VCaP (cell line): ENCODE data around the gene INPP5J.

Source experiments
- H3K27ac ChIP-seq: fragments of 450-650 bp; 2 replicates; pipeline ENCODE4 v1.5.1; 2017
- TF ChIP-seq, protein P1 (sequence below): fragments of 450-650 bp; conservative IDR thresholded peaks from 2 replicates; pipeline ENCODE4 v1.5.1; 2017; ENCODE audit warnings: mild to moderate bottlenecking, moderate library complexity

The INPP5J gene

DNA sequence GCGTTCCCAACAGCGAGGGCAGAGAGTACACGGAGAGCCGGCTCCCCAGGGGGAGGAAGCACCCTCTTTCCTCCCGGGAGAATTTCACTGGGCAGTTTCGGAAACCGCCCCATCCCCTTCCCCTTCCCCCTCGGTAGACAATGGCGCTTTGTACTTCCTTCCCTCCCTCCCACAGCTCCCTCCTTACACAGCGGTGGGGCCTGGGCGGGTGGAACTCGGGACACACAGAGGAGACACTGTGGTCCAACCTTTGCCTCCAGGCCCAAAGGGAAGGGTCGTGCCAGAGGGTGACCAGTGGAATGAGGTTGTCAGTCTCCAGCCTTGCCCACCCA is 37.3 kb upstream of the INPP5J start:
- H3K27ac ChIP-seq, result no peak overlapping the region

DNA sequence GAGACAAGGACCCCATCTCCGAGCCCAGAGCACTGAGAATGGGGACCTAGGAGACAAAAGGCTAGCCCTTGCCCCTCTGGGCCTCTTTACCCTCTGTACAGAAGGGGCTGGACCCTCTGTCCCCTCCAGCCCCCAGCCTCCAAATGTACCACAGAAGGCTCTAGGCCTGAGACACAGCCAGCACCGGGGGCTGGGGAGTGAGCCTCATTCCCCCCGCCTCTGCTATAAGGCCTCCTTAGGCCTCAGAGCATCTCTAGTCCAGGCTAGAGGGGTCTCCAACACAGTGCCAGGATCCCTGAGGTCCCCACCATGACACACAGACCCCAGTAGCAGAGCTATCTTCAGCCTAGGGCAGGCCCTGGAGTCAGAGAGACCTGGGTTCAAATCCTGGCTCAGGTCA is 36.8 kb upstream of the INPP5J start:
- H3K27ac ChIP-seq, result no peak overlapping the region
- TF ChIP-seq, protein P1, sequence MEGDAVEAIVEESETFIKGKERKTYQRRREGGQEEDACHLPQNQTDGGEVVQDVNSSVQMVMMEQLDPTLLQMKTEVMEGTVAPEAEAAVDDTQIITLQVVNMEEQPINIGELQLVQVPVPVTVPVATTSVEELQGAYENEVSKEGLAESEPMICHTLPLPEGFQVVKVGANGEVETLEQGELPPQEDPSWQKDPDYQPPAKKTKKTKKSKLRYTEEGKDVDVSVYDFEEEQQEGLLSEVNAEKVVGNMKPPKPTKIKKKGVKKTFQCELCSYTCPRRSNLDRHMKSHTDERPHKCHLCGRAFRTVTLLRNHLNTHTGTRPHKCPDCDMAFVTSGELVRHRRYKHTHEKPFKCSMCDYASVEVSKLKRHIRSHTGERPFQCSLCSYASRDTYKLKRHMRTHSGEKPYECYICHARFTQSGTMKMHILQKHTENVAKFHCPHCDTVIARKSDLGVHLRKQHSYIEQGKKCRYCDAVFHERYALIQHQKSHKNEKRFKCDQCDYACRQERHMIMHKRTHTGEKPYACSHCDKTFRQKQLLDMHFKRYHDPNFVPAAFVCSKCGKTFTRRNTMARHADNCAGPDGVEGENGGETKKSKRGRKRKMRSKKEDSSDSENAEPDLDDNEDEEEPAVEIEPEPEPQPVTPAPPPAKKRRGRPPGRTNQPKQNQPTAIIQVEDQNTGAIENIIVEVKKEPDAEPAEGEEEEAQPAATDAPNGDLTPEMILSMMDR, result no peak

More for the DNA sequence above, 37.3 kb upstream of the INPP5J start:
- TF ChIP-seq, protein P1, result no peak

DNA sequence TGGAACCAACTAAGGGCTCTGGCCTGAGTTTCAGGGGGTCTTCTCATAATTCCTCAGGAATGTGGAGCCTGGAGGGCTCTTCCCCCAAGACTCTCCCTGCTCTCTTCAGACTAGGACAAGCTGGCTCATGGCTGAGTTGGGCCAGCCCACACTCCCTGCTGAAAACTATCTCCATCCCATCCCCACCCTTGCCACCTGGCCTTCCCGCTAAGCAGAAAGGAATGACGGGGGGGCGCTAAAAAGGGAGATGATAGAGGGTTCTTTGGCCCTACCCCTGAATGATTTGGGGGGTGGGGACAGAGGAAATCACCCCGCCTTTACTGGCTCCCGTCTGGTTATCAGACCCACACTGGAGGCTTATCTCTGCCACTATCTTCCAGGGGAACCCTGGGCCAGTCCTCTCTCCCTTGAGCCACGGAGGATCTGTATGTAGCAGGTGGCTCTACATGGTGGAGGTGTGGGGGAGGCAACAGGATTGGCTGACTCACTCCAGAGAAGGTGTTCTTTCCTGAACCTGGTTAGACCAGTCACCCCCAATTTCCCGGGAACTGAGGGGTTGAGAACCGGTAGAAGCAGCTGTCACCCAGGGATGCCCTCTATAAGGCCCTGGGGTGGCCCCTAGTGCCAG is 35.9 kb upstream of the INPP5J start:
- no peak overlapping the region for H3K27ac ChIP-seq
- TF ChIP-seq, protein P1, result no peak

DNA sequence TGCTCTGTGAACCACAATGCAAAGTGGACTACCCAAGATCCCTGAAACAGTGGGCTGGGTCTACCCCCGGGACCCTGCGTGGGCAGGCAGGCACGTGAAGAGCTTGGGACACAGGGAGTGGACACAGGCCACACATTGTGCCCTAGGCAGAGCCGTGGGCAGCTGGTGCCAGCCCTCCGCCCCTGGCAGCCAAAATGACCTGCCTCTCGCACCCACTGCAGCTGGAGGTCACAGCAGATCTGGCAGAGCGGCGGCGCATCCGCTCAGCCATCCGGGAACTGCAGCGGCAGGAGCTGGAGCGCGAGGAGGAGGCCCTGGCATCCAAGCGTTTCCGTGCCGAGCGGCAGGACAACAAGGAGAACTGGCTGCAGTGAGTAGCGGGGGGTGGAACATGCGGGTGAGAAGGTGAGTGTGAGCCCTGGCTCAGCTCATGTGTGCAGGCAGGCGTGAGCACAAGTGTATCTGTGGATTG is 35.0 kb upstream of the INPP5J start:
- TF ChIP-seq, protein P1, result no peak
- H3K27ac ChIP-seq, result no peak overlapping the region

DNA sequence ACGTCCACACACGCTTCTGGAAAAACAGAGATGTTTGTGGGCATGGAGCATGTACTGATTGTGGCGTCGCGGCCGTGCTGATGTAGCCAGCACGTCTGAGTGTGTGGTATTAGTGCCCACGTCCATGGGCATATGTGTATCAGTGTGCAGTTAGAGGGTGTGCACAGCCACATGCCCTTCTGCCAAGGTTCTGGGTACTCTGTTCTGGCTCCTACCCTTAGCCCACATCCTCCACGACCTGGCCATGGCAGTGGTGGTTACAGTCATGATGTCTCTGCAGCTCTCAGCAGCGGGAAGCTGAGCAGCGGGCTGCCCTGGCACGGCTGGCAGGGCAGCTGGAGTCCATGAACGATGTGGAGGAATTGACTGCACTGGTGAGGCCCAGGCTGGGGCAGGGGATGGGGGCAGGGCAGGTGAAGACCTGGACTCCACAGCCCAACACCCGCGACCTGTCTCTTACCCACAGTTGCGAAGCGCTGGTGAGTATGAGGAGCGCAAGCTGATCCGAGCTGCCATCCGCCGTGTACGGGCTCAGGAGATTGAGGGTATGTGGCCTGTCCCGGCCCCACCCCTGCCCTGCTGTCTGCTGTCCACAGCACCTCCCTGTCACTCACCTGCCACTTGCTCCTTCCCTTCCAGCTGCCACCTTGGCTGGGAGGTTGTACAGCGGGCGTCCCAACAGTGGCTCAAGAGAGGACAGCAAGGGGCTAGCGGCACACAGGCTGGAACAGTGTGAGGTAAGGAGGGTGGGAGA is 34.4 kb upstream of the INPP5J start:
- H3K27ac ChIP-seq, result no peak overlapping the region
- TF ChIP-seq, protein P1, result no peak

DNA sequence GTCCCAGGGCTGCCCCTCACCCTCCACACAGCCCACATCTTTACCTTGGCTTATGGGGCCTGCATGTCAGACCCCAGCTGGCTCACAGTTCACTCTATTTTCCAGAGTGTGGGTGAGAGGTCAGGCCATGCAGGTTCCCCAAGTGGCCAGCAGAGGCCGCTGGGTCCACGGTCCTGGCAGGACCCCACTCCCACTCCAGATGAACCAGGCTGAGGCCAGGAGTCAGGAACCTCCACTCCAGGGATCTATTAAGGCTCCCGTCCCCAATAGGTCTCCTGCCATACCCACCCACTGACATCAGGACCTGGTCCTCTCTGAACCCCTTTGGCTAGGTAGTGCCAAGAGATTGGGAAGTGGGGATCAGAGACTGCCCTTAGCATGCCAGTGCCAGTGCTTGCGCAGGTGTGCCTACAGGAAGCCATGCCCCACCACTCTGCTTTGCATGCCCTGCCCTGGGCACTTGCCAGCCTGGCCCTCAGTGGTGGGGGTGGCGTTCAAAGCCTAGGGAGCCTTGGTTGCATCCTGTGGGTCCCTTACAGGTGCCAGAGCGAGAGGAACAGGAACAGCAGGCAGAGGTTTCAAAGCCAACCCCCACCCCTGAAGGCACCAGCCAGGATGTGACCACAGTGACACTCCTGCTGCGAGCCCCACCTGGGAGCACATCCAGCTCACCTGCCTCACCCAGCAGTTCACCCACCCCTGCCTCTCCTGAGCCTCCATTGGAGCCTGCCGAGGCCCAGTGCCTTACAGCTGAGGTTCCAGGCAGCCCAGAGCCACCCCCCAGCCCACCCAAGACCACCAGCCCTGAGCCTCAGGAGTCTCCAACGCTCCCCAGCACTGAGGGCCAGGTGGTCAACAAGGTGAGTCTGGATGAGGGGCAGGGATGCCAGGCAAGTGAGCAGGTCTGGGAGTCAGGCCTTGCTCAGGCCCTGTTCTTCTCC is 33.3 kb upstream of the INPP5J start:
- H3K27ac ChIP-seq, result no peak overlapping the region
- TF ChIP-seq, protein P1, result peak; percentile 86
